Measurements from ENCODE around the gene SLC52A1.
"Not testable (repeated sequence)": the region's sequence is repeated elsewhere in the genome, so short reads cannot be mapped to it uniquely, and the experiment has no call there.

- TF ChIP-seq ZNF629 (tag by site-specific recombination; IDR thresholded peaks at IDR 0.05); ZNF555 (tag by site-specific recombination; conservative IDR thresholded peaks at IDR 0.05); CTCF (tag by site-specific recombination; IDR thresholded peaks at IDR 0.05); ZBTB20 (tag by site-specific recombination; IDR thresholded peaks at IDR 0.05); PBX3 (CRISPR knock-in tag; IDR thresholded peaks at IDR 0.05); ZNF175 (tag by site-specific recombination; IDR thresholded peaks at IDR 0.05); PATZ1 (tag by site-specific recombination; IDR thresholded peaks at IDR 0.05); ZNF146 (tag by site-specific recombination; IDR thresholded peaks at IDR 0.05); SETDB1 (IDR thresholded peaks at IDR 0.05; ENCODE audit: insufficient read length, low read length): not testable (repeated sequence)
These were observed 5.1 kb downstream of the SLC52A1 start for GRCh38 chr17:5030168-5030567.

Measured in HEK293 (cell line).